Germinal center (tissue), 1 donor: ENCODE results near the gene BLNK.
"Not testable (repeated sequence)": the region's sequence is repeated elsewhere in the genome, so short reads cannot be mapped to it uniquely, and the experiment has no call there.

Experiments used
- DNase-seq: peaks from one replicate; pipeline ENCODE4 v3.0.0; 2012; ENCODE audit warnings: mixed read lengths, low spot score

The BLNK gene

DNA sequence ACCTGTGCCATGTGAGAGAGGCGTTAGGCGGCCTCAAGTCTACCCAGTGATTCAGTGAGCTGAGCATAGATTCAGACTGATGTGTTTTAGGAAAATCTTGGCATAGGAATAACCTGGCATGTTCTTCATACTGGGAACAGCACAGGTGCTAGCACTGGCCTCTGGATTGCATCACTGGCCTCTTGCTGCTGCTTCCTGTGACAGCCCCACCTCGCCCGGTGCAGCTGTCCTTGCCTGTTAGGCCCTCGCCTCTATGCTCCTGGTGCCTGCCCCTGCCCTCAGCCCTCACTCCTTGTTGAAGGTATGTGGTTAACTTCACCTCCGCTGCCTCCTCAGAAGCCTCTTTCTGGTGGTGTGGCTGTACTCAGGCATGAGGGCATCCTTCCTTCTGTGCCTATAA, 46.2 kb downstream of the BLNK start:
- no peak for DNase-seq

DNA sequence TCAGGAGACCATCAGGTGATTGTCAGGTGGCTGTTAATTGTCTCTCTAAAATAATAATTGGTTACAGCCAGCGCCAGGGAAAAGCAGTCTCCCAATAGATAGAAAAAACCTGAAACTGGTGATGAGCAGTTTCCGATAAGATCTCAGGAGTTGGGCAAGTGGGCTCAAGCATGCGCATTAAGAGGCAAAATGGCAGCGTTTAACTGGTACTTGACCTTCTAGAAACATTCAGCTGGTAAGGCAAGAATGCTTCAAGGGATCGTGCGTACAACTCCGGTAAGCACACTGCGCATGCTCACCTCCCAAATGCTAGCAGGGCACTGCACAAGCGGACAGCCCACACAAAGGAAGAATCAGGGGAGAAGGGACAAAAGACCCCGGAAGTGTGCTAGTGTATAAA, 48.5 kb downstream of the BLNK start:
- no peak for DNase-seq

DNA sequence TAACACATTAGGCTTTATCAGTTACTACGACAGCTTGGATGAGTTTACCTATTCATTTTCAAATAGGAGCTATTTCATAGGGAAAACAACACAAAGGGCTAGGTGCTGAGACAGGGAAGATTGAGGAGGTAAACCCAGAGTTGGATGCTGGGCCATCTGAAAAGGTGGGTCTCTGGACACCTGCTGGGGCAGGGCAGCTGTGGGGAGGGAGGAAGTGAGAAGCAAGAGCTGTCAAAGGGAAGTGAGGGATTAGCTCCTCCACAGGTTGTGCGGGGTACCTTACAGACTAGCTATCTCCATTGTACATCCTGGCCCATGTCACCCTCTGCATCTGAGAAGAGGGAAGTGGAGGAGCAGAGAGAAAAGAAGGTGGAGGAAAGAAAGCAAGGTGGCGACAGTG, 48.9 kb downstream of the BLNK start:
- no peak for DNase-seq

DNA sequence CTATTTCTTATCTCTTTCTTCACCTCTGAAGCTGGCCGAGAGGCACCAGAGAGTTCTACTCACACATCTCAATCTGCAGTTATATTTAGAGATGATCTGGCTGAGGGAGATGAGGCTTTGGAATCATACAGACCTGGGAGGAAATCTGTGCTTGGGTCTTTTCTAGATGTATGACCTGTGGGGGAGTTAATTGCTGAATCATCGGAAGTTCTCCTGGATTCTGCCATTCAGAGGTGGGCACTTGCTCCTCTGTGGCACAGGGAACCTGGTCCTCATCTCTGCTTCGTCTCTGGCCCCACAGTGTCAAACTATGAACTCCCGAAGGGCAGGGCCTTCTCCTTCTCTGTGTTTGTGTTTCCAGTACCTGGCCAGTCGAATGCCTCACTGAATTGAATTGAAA, 52.5 kb downstream of the BLNK start:
- no peak for DNase-seq

DNA sequence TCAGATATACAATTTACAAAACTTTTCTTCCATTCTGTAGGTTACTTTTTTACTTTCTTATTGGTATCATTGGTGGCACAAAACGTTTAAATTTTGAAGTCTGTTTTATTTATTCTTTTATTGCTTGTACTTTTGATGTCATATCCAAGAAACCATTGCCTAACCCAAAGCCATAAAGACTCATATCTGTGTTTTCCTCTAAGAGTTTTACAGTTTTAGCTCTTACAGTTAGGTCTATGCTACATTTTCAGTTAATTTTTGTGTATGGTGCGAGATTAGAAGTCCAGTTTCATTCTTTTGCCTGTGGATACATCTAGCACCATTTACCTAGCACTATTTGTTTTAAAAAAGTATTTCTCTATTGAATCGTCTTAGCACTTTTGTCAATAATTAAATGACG, 53.7 kb downstream of the BLNK start:
- DNase-seq = no peak

DNA sequence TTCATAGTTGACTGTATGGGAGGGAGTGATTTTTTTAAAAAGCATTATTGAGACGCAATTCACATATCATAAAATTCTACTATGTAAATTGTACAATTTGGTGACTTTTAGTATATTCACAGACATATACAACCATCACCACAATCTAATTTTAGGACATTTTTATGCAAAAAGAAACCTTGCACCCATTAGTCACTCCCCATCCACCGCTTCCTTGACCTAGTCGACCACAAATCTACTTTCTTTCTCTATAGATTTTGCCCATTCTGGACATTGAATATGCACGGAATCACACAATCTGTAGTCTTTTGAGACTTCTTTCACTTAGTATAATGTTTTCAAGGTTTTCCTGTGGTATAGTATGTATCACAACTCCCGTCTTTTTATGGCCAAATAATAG, 54.6 kb downstream of the BLNK start:
- DNase-seq = no peak

DNA sequence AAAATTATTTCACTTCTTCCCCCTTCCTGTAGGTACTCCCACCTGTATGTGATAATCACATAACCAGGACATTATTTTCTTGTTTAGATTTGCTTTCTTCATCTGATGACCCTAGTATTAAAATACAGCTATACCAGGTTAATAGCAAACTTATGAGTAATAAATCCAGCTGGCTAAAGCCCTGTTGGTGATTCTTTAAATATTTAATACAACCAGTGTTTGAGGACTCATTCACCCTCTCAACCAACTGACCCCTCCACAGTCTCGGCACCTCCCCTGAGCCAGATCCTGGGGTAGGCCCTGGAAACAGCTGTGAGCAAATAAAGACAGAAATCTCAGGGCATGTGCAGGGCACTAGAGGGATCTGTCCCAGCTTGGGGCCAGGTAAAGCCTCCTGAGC, 58.5 kb downstream of the BLNK start:
- no peak for DNase-seq

DNA sequence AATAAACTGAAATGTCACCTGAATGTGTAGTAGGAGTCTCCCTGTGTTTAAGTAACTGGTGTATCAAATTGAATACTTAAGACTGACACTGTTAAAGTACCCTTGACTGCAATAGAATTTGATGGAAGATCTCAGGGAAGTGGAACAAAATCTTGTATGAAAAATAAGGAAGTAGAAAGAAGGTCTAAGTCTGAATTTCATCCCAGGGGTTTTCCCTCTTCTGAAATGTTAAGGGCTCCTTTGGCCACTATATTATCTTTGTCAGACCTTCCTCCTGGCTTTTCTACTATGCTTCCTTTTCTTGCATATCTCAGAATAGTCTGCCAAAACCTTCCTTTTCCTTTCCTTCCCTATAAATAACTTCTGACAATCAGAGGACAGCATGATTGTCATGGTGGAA, 59.6 kb downstream of the BLNK start:
- DNase-seq = no peak

DNA sequence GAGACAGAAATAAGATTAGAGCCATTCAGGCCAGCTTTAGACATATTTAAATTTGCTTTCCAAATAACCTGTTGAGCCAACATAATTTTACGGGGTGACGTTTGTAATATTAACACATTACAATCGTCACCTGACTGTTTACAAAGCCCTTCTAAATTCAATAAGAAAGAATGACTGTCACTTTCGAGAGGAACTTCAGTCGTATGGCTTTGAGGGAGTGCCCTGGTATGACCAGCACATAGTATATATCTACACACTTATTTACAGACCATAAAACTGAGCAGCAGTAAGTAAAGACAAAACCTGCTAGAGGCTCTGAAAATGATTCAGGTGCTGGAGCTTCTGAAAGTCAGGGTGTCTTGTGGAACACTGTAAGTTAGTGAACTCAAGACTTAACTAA, 62.4 kb downstream of the BLNK start:
- DNase-seq = no peak

DNA sequence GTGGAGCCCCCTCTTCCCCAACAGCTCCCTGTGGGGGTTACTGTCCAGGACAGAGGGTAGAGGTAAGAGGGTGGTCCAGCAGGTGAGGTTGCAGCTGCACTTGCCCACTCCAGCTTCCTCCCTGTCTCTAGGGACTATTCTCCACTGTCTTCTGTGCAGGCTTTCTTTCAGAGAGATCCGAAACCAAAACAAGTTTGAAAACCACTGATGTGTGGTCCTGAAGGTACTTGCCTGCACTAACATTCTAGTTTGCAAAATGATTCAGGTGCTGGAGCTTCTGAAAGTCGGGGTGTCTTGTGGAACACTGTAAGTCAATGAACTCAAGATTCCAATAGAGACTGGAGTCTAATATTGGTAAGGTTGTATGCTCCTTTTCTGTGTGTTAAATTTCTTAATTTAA, 63.1 kb downstream of the BLNK start:
- no peak for DNase-seq

DNA sequence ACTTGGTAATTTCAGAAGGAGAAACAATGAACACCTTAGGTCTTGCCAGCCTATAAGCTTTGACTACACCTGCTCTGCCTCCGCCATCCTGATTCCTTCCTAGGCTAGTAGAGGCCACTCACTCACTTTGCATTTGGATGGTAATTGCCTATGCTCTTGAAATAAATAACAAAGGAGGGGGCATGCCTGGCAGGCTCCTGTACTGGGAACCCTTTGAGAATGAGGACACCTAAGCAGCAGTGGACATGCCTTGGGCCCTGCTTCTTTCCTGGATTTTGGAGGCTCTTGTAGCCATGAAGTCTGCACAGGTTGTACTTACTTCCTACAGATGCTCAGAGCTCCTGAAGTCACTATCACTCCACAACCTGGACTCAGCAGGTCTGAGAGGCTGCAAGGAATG, 65.8 kb downstream of the BLNK start:
- DNase-seq = no peak

DNA sequence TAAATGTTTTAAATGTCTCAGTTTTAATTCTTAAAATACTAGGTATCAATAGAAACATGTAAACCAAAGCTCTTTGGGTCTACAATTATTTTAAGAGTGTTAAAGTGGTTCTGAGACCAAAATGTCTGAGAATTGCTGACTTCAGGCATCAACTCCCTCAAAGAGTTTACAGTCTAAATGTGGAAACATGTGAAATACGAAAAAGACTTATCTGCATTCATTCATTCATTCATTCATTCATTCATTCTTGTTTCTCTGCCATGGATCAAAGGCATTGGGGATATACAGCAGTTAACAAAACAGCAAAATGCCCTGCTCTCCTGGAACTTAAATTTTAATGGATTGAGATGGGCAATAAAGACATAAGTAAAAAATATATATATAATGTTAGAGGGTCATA, 69.8 kb downstream of the BLNK start:
- DNase-seq = no peak

DNA sequence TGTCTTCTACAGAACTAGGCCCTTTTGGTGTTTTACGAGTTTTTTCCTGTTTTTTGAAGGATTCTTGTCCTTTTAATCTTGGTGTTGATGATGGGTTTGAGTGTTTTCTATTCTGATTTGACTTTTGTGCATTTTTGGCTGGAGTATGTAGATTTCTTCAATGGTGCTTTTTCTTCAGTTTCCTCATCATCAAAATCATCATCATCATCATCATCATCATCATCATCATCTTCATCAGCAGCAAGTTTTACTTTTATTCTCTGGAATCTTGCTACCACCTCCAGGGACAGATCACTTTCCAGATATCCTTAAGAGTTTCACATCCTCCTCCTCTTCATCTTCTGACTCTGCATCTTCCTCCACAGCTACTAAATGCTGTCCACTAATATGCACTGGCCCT, 81.9 kb downstream of the BLNK start:
- DNase-seq = not testable (repeated sequence)

DNA sequence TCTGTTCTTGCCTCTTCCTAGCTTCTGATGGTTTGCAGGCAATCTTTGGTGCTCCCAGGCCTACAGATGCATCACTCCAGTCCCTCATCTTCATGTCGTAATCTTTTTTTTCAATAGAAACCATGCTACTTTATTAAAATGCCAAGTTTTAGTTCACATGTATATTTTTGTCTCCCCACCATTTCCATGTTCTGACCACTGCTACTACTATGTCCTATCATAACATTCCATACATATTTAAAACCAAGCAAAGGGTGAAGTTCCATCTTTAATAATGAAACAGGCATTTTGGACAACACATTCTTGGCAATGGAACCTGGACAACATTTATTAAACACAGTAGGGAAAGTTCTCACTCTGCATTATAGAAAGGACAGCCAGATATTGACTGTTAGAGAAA, 82.5 kb downstream of the BLNK start:
- DNase-seq = no peak

DNA sequence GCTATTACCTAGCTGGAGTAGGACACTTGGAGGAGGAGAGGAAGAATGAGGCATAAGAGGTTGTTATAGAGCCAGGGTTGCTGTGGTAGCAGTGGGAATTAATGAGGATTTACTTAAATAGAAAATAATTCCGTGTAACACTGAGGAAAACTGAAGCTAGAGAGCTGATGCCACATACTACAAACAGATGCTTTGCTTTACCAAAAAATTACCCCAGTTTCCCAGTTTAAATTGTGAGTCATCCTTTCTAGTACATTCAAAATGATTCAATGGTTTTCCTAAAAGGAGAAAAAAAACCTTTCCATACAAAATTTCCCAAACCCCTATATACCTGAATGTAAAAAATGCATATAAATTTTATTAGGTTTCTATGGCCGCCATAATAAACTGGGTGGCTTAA, 82.9 kb downstream of the BLNK start:
- DNase-seq = no peak

DNA sequence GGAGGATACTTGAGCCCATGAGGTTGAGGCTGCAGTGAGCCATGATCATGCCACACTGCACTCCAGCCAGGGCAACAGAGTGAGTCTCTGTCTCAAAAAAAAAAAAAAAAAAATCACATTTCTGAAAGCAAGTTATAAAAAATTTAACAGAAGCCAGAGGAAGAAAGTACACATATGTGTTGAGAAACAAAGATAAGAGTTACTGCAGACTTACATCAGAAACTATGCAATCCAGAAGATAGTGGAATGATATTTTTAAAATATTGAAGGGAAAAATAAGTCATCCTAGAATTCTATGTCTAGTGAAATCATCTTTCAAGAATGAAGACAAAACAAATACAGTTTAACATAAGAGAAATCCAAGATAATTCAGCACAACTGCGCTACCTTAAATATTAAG, 94.4 kb downstream of the BLNK start:
- no peak for DNase-seq

DNA sequence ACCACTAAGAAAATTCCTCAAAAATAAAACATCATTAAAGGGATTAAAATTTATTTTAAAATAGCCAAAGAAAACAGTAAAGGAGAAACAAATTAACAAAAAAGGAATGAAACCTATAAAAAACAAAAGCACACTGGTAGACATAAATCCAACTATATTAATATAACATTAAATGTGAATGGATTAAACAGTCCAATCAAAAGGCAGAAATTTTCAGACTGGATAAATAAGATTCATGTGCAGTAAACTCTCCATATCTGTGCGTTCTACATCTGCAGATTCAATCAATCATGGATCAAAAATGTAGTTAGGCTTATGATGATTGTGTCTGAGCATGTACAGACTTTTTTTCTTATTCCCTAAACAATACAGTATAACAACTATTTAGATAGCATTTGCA, 98.7 kb downstream of the BLNK start:
- no peak for DNase-seq

DNA sequence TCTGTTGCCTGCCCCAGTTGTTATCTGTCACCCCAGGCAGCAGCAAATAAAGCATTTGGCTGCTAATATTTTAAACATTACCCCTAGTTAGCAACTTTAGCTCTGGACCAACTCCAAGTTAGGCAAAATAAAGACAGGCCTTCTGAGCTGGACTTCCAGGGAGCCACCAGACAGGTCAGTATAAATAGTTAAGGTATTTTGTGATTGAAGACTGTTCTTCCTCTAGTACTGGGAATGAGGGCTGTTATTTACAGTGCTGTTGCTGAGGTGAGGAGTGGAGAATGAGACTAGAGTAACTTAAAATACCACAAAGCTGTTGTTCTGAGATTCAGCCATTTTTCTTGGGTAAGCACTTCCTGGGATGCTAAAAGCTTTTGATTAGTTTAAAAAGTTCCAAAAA, 101.1 kb downstream of the BLNK start:
- no peak for DNase-seq

DNA sequence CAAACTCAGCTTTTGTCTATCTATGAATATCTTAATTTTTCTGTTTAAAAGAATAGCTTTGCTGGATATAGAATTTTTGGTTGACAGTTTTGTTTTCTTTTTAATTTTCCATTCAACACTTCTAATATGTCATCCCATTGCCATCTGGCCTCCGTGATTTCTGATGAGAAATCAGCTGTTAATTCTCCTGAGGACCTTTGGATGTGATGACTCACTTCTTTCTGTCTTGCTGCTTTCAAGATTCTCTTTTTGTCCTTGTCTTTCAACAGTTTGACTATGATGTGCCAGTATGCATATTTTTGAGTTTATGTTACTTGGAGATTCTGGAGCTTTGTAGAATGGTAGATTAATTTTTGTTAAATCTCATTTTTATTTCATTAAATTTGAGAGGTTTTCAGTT, 102.8 kb downstream of the BLNK start:
- DNase-seq = no peak

DNA sequence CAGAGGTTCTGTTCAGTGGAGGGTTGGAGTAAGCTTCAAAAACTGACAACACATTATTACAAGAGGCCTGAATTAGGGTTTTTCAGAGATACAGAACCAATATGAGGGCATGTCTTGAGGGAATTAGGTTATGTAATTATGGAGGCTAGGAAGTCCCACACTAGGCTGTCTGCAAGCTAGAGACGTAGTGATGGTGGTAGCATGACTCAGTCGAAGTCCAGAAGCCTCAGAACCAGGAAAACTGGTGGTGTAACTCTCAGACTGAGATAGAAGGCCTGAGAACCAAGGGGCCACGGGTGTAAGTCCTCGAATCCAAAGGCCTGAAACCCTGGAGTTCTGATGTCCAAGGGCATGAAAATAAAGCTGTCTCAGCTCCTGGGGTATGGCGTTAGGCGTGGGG, 105.6 kb downstream of the BLNK start:
- no peak for DNase-seq

DNA sequence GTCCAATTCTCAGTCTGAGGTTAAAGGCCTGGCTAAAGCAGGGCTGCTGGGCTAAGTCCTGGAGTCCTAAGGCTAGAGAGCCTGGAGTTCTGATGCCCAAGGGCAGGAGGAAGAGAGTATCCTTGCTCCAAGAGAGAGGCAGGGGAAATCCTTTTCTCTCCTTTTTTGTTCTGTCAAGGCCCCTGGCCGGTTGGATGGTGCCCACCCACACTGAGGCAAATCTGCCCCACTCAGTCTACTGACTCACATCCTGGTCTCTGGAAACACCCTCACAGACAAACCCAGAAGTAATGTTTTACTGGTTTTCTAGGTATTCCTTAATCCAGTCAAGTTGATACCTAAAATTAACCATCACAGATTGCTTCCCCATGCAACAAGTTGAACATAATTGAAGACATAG, 118.3 kb downstream of the BLNK start:
- DNase-seq = no peak

DNA sequence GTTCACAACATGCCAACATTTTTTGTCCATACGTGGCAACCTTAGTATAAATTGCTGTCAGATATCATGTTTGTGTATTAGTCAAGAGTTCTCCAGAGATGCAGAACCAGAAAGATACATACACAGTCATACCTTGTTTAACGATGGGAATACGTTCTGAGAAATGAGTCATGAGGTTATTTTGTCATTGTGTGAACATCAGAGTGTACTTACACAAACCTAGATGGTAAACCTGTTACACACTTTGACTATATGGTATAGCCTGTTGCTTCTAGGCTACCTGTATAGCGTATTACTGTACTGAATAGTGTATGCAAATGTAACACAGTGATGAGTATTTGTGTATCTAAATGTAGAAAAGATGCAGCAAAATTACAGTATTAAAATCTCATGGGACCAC, 118.9 kb downstream of the BLNK start:
- no peak for DNase-seq
